GM12801 (cell line): ENCODE data around the gene IGF2BP2.

ENCODE experiments used
- CTCF ChIP-seq: IDR thresholded peaks from one replicate; pipeline ENCODE4 v1.5.1; 2011; ENCODE audit warnings: control low read depth; ENCODE audit not compliant: insufficient read length; ENCODE audit errors: extremely low read depth

Gene IGF2BP2

DNA sequence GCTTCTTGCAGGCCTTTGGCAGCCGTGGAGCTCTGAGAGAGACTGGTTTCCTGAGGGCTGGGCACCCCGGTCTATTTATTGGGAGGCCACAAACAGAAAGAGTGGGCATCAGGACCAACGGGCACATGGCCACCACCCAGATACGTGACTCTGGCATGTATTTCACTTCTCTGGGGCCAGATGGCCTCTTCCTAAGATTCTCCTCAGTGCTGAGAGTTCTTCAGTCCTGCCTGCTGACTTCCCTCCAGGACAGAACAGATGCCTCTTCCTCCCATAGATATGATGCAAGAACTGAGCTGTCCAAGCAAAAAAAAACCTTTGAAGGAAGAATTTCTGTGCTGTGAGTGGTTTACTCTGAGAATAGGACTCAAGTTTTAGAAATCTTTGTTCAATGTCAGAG lies 107.7 kb downstream of the IGF2BP2 start:
- no peak for TF ChIP-seq CTCF

GRCh38 chr3:185716436-185717108 lies 108.3 kb downstream of the IGF2BP2 start:
- TF ChIP-seq CTCF = no peak

DNA sequence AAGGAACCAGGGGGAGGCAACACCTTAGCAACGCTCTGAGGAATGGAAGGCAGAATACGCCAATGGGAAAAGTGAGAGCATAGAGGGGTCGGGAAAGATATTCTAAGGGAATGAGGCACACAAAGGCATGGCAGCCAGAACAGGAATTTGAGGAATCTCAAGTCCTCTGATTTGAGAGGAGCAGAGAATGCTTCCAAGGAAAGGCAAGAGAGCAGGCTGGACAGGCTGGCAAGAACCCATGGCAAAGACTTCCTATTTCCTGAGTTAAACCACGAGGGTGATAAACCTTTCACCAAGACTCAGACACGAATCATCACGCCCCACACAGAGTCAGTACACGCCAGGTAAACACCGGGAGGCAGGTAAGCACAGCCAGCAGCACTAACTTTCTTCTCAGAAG lies 109.8 kb downstream of the IGF2BP2 start:
- TF ChIP-seq CTCF = no peak

DNA sequence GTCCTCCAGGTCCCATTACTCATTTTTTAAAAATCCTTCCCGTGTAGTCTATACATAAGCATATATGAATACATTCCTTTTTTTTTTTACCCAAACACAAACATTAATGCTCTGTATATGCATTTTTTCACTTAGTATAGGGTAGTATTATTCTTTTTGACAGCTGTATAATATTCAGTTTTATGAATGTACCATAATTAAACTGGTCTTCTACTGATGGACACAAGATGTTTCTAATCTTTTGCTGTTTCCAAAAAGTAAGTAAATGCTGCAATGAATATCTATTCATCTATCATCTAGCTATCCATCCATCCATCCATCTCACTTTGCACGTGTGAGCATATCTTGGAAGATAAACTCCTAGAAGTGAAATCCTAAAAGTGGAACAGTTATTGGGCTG lies 110.8 kb downstream of the IGF2BP2 start:
- no peak for TF ChIP-seq CTCF

- TF ChIP-seq CTCF = no peak
Measured at GRCh38 chr3:185713015-185713414, 111.8 kb downstream of the IGF2BP2 start.

- no peak for TF ChIP-seq CTCF
Measured at GRCh38 chr3:185712337-185712736, 112.5 kb downstream of the IGF2BP2 start.

DNA sequence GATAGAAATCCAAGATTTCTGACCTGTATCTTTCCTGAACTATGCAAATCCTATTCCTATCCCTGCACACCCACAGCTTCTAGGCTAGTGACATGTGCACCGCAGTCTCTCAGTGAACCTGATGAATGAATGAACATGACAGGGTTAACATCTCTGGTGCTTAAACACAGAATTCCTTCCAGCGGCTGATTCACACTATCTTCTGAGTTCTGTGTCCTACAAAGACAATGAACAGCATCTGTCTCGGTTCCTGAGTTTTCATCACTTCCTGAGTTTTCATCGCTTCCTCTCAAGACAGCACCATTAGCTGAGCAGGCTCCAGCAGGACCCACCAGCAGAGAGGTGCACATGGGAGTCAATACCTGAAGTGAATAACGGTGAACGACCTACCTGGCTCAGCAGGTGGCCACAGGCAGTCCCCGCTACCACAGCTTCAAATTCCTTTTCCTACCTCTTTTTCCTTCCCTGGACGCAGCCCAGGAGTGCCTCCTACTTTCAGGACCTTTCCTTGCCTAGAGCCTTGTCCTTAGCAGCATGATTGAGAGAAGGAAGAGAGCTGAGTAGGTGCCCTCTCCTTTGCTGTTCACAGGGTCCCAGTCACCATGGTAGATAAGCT lies 113.5 kb downstream of the IGF2BP2 start:
- no peak for TF ChIP-seq CTCF
